Left lung (tissue), 10 donors: ENCODE results near the gene EDC4. TPM values are rescaled to one million over a fixed set of nuclear protein-coding genes. Genes with fewer than 3 reads are reported as not detected.
A peak's percentile ranks its signal among the peaks of the same experiment; 100 is the strongest.
"Not testable (repeated sequence)": the region's sequence is repeated elsewhere in the genome, so short reads cannot be mapped to it uniquely, and the experiment has no call there.

Source experiments
- ATAC-seq: fragments of 200-7000 bp; cut with Tn5 transposase; one replicate; pipeline ENCODE4 v1.9.1; 2020; ENCODE audit warnings: moderate library complexity
- DNase-seq, 4 donors: peaks; one replicate each; pipeline ENCODE4 v3.0.0-alpha.2; 2013 to 2020
- H3K27ac ChIP-seq, 2 donors: fragments of 200-600 bp; sonication (generic) in 1 of 2; one replicate each; pipeline versions ENCODE4 v1.5.0 to v1.8.0; 2020 to 2021
- H3K27me3 ChIP-seq, 2 donors: fragments of 200-600 bp; sonication (generic) in 1 of 2; one replicate each; pipeline versions ENCODE4 v1.5.0 to v1.8.0; 2020 to 2021
- H3K36me3 ChIP-seq, 2 donors: fragments of 200-600 bp; sonication (generic) in 1 of 2; one replicate each; pipeline versions ENCODE4 v1.5.0 to v1.8.0; 2020 to 2021
- H3K4me1 ChIP-seq, 2 donors: fragments of 200-600 bp; one replicate each; pipeline ENCODE4 v1.8.0; 2021
- H3K4me3 ChIP-seq, 2 donors: fragments of 200-600 bp; sonication (generic) in 1 of 2; one replicate each; pipeline versions ENCODE4 v1.5.0 to v1.8.0; 2020 to 2021; ENCODE audit warnings: mild to moderate bottlenecking in 1 of 2
- H3K9me3 ChIP-seq, 2 donors: fragments of 200-600 bp; sonication (generic) in 1 of 2; one replicate each; pipeline versions ENCODE4 v1.5.0 to v1.8.0; 2020 to 2021
- intact Hi-C, 2 donors: fragments of 100-400 bp; cut with DNase I; formaldehyde crosslinking; loops; one replicate each; pipeline versions ENCODE4 v1.11.2 to v1.14.2; 2022
- polyA plus RNA-seq, 6 donors: library from polyadenylated mRNA; unstranded; fragments of 120-200 nt; gene quantifications; one replicate each; pipeline ENCODE4 v1.2.1, GENCODE V29; 2013; ENCODE audit not compliant: insufficient read length in 6 of 6
- total RNA-seq, 2 donors: library from RNA; stranded (reverse); fragmentation: NEBNext Ultra II Directional; extraction: Animal tissue kit (Norgen Biotek cat#: 25700); gene quantifications; one replicate each; pipeline ENCODE4 v1.2.1, GENCODE V29; 2021
- TF ChIP-seq, protein P1 (sequence below), 2 donors: fragments of 200-600 bp; sonication (generic) in 1 of 2; IDR thresholded peaks; one replicate each; pipeline versions ENCODE4 v1.5.0 to v1.8.0; 2021; ENCODE audit warnings: antibody characterized with exemption in 2 of 2
- donor health status: DM: no; HTN: yes; CAD: no.
- donor health status: DM: no; HTN: no; CAD: no.

EDC4 gene
- total and polyA plus RNA-seq, 8 donors, result 47.9 to 94.4 (median 76.4) TPM

DNA sequence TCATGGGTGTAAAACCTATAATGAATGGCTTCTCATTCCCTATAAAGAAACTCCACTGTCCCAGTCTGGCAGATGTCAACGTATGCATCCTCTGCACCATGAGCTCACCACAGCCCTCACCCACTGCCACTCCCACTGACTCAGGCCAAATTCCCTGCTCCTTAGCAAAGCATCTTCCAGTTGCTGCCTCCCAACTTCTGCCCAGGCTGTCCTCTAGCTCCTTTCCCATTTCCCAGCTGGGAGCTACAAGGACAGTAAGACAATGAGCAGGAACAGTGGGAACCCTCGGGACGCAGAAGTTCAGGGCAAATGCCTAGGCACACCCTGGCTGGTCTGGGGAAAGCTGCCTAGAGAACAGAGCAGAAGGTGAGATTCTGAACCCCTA, 39.8 kb upstream of the EDC4 start:
- peaks cover 0 to 43% of the 10 kb centered on the region in 2 donors for H3K36me3 ChIP-seq
- H3K27me3 ChIP-seq, result no peaks in the 10 kb centered on the region
- ATAC-seq, result peak; percentile 18
- peak overlapping the region; percentile 69 to 92 for H3K4me3 ChIP-seq
- peaks cover 2 to 17% of the 10 kb centered on the region in 2 donors for H3K4me1 ChIP-seq
- no peak for DNase-seq
- peak overlapping the region in 1 of 2 donors; percentile 48 for H3K27ac ChIP-seq
- intact Hi-C loops, result no loop called here
- no peaks in the 10 kb centered on the region for H3K9me3 ChIP-seq
- TF ChIP-seq, protein P1, sequence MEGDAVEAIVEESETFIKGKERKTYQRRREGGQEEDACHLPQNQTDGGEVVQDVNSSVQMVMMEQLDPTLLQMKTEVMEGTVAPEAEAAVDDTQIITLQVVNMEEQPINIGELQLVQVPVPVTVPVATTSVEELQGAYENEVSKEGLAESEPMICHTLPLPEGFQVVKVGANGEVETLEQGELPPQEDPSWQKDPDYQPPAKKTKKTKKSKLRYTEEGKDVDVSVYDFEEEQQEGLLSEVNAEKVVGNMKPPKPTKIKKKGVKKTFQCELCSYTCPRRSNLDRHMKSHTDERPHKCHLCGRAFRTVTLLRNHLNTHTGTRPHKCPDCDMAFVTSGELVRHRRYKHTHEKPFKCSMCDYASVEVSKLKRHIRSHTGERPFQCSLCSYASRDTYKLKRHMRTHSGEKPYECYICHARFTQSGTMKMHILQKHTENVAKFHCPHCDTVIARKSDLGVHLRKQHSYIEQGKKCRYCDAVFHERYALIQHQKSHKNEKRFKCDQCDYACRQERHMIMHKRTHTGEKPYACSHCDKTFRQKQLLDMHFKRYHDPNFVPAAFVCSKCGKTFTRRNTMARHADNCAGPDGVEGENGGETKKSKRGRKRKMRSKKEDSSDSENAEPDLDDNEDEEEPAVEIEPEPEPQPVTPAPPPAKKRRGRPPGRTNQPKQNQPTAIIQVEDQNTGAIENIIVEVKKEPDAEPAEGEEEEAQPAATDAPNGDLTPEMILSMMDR (IDR thresholded peaks at IDR 0.05), result no peak

DNA sequence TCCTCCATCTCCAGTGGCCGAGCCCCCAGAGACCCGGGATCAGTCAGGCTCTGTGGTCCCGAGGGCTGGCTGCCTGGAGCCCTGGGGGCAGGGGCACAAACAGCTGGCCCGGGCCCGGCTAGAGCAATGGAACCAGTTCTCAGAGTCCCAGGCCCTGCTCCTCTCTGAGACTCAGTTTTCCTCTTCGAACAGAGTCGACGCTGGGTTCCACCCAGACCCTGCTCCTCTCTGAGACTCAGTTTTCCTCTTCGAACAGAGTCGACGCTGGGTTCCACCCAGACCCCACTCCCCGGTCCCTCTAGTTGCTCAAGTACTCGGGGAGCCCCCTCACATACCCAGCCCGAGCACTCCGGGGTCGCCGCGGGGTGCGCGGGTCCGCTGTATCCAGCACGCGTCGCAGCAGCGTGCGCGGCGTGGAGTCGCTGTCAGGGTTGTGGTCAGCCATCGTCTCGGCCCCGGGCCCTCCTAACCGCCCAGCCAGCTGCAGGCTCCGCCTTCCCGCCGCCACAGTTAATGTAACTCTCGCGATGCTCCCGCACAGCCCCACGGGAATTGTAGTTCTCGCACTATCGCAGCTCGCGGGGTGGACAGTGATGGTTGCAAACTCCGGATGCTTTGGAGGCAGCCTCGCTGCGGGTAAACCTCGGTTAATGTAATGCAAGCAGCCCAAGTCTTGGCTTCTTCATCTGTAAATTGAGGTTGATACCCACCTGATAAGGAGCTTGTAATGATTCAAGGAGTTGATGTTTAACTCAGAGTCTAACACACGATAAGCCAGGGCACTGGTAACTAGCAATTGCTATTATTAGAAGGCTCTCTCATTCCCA, 39.2 kb upstream of the EDC4 start:
- DNase-seq (peak; percentile 89 to 97 (median 93)), ATAC-seq (peak; percentile 100)
- Histone ChIP-seq H3K4me1 (peaks cover 2 to 17% of the 10 kb centered on the region in 2 donors), H3K27ac (peak overlapping the region in 1 of 2 donors; percentile 48), H3K9me3 (no peaks in the 10 kb centered on the region), H3K27me3 (no peaks in the 10 kb centered on the region), H3K4me3 (peak overlapping the region; percentile 69 to 92), H3K36me3 (peaks cover 0 to 37% of the 10 kb centered on the region in 2 donors)
- intact Hi-C loops, result no loop called here
- TF ChIP-seq, protein P1 (IDR thresholded peaks at IDR 0.05), result no peak

DNA sequence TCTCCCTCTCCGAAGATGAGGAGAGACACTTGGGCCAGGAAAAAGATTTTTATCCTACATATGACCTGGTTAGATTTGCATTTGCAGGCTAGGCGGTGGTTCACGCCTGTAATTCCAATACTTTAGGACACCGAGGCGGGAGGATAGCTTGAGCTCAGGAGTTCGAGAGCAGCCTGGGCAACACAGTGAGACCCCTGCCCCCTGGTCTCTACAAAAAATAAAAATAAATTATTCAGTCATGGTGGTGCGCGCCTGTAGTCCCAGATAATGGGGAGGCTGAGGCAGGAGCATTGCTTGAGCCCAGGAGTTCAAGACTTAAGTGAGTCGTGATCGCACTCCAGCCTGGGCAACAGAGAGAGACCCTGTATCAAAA, 38.6 kb upstream of the EDC4 start:
- TF ChIP-seq, protein P1 (IDR thresholded peaks at IDR 0.05), result no peak
- H3K4me3 ChIP-seq, result peak overlapping the region; percentile 69 to 92
- H3K27me3 ChIP-seq, result no peaks in the 10 kb centered on the region
- H3K27ac ChIP-seq, result peak overlapping the region in 1 of 2 donors; percentile 48
- DNase-seq (no peak), ATAC-seq (no peak)
- H3K4me1 ChIP-seq, result peaks cover 2 to 17% of the 10 kb centered on the region in 2 donors
- H3K9me3 ChIP-seq, result no peaks in the 10 kb centered on the region
- intact Hi-C loops, result no loop called here
- H3K36me3 ChIP-seq, result peaks cover 0 to 31% of the 10 kb centered on the region in 2 donors

DNA sequence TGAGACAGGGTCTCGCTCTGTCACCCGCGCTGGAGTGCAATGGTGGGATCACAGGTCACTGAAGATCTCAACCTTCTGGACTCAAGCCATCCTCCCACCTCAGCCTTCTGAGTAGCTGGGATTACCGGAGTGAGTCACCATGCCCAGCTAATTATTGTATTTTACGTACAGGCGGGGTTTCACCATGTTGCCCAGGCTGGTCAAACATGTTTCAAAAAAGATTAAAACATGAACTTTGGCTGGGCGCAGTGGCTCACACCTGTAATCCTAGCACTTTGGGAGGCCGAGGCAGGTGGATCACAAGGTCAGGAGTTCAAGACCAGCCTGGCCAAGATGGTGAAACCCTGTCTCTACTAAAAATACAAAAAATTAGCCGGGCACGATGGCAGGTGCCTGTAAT, 35.7 kb upstream of the EDC4 start:
- H3K27me3 ChIP-seq, intact Hi-C loops, H3K4me3 ChIP-seq, H3K27ac ChIP-seq, H3K36me3 ChIP-seq, ATAC-seq, H3K9me3 ChIP-seq, DNase-seq: not testable (repeated sequence)
- H3K4me1 ChIP-seq, result peaks cover 2 to 22% of the 10 kb centered on the region in 2 donors

DNA sequence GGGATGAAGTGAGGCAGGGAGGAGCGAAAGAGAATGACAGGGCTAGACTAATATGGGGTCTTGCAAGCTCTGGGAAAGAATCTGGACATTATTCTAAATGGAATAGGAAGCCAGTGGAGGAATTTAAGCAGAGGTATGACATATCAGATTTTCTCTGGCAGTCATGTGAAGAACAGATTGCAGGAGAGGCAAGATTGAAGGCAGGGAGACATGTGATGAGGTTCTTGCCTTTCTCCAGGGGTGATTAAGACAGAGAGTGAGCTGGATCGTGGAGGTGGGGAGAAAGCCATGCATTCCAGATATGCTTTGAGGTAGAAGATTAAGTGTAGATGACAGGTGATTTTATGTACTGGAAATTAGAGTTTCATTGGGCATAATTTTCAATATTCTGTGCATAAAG, 35.0 kb upstream of the EDC4 start:
- Histone ChIP-seq H3K9me3 (no peaks in the 10 kb centered on the region), H3K36me3 (no peaks in the 10 kb centered on the region), H3K4me1 (peaks cover 0 to 18% of the 10 kb centered on the region in 2 donors), H3K27me3 (no peaks in the 10 kb centered on the region), H3K27ac (no peak overlapping the region), H3K4me3 (no peak overlapping the region)
- intact Hi-C loops, result no loop called here
- DNase-seq (no peak), ATAC-seq (no peak)
- TF ChIP-seq, protein P1 (IDR thresholded peaks at IDR 0.05), result no peak
